ENCODE results near the gene CDK9. TPM values are rescaled to one million over a fixed set of nuclear protein-coding genes. Genes with fewer than 3 reads are reported as not detected.
A peak's percentile ranks its signal among the peaks of the same experiment; 100 is the strongest.

The CDK9 gene
- total and polyA plus RNA-seq, 2 of the 4 experiments (the other 2 are of a cell fraction) = 30.3 to 49.9 TPM

DNA sequence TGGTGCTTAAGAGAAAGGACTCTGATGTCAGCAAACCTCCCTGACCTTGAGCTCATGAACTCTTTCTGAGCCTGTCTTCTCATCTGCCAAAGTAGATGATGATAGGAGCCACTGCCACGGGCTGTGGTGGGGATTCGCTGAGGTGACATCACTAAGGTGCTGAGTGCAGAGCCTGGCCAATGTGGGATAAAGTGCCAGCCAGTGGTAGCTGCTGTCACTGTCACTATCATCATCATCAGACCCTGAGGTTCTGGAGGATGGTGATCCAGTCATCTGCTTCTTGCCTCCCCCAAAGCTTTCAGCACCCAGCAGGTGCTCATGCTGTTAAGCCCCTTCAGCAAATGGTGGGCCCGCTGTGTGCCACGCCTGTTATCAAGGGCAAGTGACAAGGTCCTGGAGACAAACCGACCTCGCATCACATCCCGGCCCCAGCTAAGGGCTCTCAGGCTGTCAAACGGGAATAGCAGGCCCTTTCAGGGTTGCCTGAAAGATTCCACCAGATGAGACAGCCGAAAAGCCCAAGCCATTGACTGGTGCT, 23.2 kb downstream of the CDK9 start:
- Histone ChIP-seq H4K20me1 (ENCODE audit: insufficient read depth, low read length) (peaks cover 14% of the 10 kb centered on the region), H3K79me1 (ENCODE audit: low read depth in 1 of 2, low read length in 2 of 2) (peaks cover 33 to 55% of the 10 kb centered on the region in 2 experiments), H3K4me3 (ENCODE audit: insufficient read depth, low read depth, low read length) (no peak overlapping the region), H3K36me3 (ENCODE audit: control insufficient read depth, insufficient read depth, low read length) (peaks cover 62% of the 10 kb centered on the region), H3K27me3 (ENCODE audit: control insufficient read depth, insufficient read depth, low read length) (no peaks in the 10 kb centered on the region), H3K14ac (replicated peaks; ENCODE audit: low read depth, low read length) (no peak overlapping the region), H3K9me1 (ENCODE audit: insufficient read depth, low read length) (peaks cover 6% of the 10 kb centered on the region; the same call in 1 of the 2 replicates), H3K4me1 (ENCODE audit: control insufficient read depth, insufficient read depth, low read length) (peaks cover 6% of the 10 kb centered on the region), H3K4me2 (ENCODE audit: low read depth, low read length) (no peak overlapping the region), H3K9ac (ENCODE audit: low read depth, low read length) (no peak overlapping the region), H2BK20ac (ENCODE audit: low read depth, low read length) (no peak overlapping the region), H3K27ac (ENCODE audit: insufficient read depth, low read length) (no peak overlapping the region), H3K23ac (ENCODE audit: low read depth, low read length) (no peak overlapping the region), H2AFZ (replicated peaks; ENCODE audit: low read length, poor library complexity) (no peak overlapping the region), H2BK120ac (ENCODE audit: low read depth, low read length) (no peak overlapping the region), H2AK5ac (ENCODE audit: low read depth, low read length) (no peak overlapping the region), H3K56ac (ENCODE audit: extremely low read depth, insufficient read depth, low read length) (no peak overlapping the region), H3K18ac (ENCODE audit: low read depth, low read length) (no peak overlapping the region), H3K9me3 (ENCODE audit: control insufficient read depth, insufficient read depth, low read length) (no peaks in the 10 kb centered on the region), H2AK9ac (replicated peaks; ENCODE audit: low read depth, low read length, poor library complexity) (peak overlapping the region; percentile 5), H2BK5ac (ENCODE audit: low read depth, low read length, poor library complexity, severe bottlenecking) (no peak overlapping the region), H2BK15ac (ENCODE audit: low read depth, low read length) (no peak overlapping the region), H4K8ac (ENCODE audit: low read depth in 2 of 2, low read length in 2 of 2) (no peak overlapping the region), H4K91ac (ENCODE audit: insufficient read depth, low read depth, low read length) (no peak overlapping the region), H3K4ac (ENCODE audit: low read depth, low read length) (no peak overlapping the region), H4K5ac (ENCODE audit: low read depth, low read length) (no peak overlapping the region)
- TF ChIP-seq, protein P1, sequence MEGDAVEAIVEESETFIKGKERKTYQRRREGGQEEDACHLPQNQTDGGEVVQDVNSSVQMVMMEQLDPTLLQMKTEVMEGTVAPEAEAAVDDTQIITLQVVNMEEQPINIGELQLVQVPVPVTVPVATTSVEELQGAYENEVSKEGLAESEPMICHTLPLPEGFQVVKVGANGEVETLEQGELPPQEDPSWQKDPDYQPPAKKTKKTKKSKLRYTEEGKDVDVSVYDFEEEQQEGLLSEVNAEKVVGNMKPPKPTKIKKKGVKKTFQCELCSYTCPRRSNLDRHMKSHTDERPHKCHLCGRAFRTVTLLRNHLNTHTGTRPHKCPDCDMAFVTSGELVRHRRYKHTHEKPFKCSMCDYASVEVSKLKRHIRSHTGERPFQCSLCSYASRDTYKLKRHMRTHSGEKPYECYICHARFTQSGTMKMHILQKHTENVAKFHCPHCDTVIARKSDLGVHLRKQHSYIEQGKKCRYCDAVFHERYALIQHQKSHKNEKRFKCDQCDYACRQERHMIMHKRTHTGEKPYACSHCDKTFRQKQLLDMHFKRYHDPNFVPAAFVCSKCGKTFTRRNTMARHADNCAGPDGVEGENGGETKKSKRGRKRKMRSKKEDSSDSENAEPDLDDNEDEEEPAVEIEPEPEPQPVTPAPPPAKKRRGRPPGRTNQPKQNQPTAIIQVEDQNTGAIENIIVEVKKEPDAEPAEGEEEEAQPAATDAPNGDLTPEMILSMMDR (conservative IDR thresholded peaks at IDR 0.05; ENCODE audit: low read depth, low read length) = no peak
- no peak for TF ChIP-seq MXI1 (IDR thresholded peaks at IDR 0.05; ENCODE audit: borderline replicate concordance, low read depth, low read length)
- no peak for TF ChIP-seq NFE2L2 (IDR thresholded peaks at IDR 0.05; ENCODE audit: low read depth, low read length)
- no peak for TF ChIP-seq RFX5 (IDR thresholded peaks at IDR 0.05; ENCODE audit: low read depth, low read length)
- TF ChIP-seq MAZ (IDR thresholded peaks at IDR 0.05; ENCODE audit: borderline replicate concordance, low read depth, low read length) = no peak
- no peak for TF ChIP-seq SMC3 (IDR thresholded peaks at IDR 0.05; ENCODE audit: low read depth, low read length)
- TF ChIP-seq, protein P2, sequence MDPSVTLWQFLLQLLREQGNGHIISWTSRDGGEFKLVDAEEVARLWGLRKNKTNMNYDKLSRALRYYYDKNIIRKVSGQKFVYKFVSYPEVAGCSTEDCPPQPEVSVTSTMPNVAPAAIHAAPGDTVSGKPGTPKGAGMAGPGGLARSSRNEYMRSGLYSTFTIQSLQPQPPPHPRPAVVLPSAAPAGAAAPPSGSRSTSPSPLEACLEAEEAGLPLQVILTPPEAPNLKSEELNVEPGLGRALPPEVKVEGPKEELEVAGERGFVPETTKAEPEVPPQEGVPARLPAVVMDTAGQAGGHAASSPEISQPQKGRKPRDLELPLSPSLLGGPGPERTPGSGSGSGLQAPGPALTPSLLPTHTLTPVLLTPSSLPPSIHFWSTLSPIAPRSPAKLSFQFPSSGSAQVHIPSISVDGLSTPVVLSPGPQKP (IDR thresholded peaks at IDR 0.05; ENCODE audit: borderline replicate concordance, low read depth, low read length) = no peak
- no peak for TF ChIP-seq RAD21 (IDR thresholded peaks at IDR 0.05; ENCODE audit: low read length)
- TF ChIP-seq BHLHE40 (IDR thresholded peaks at IDR 0.05; ENCODE audit: low read depth, low read length) = no peak
- no peak for TF ChIP-seq FOS (IDR thresholded peaks at IDR 0.05; ENCODE audit: low read depth, low read length)
- no peak for TF ChIP-seq CEBPB (IDR thresholded peaks at IDR 0.05; ENCODE audit: low read depth, low read length)
- TF ChIP-seq, protein P3, sequence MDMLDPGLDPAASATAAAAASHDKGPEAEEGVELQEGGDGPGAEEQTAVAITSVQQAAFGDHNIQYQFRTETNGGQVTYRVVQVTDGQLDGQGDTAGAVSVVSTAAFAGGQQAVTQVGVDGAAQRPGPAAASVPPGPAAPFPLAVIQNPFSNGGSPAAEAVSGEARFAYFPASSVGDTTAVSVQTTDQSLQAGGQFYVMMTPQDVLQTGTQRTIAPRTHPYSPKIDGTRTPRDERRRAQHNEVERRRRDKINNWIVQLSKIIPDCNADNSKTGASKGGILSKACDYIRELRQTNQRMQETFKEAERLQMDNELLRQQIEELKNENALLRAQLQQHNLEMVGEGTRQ (IDR thresholded peaks at IDR 0.05; ENCODE audit: low read depth, low read length) = no peak
- TF ChIP-seq MAFK (IDR thresholded peaks at IDR 0.05; ENCODE audit: low read depth, low read length) = no peak
- no peak for TF ChIP-seq RCOR1 (IDR thresholded peaks at IDR 0.05; ENCODE audit: insufficient replicate concordance, low read length)
- no peak for TF ChIP-seq POLR2A (IDR thresholded peaks at IDR 0.05; ENCODE audit: low read depth, low read length)
- TF ChIP-seq CHD1 (IDR thresholded peaks at IDR 0.05; ENCODE audit: low read depth, low read length) = no peak
- 73% methylated on average over 5 of the region's 9 CpGs; no CpG with 5 or more reads in 1 of the 2 experiments for WGBS, 2 experiments (ENCODE audit: extremely low coverage in 2 of 2, insufficient read length in 1 of 2)
- dilution Hi-C loops (cut with HindIII; ENCODE audit: low sequenced_read_pairs, unreplicated experiment) = no loop called here
- in situ Hi-C loops (cut with MboI; ENCODE audit: low sequenced_read_pairs) = no loop called here
- DNase-seq (no peak), ATAC-seq (ENCODE audit: low read depth) (no peak)
- ChIA-PET POLR2A (ENCODE audit: unreplicated experiment) (interaction anchor here (0.5 kb wide), 1 partner anchor 18 kb away, joined by 6 read pairs; no protein-coding TSS in a partner anchor), CTCF (interaction anchor here (0.6 kb wide), 1 partner anchor 357 kb away, joined by 4 read pairs; no protein-coding TSS in a partner anchor)
- intact Hi-C loops (cut with micrococcal nuclease) = no loop called here
- BruUV-seq (replicated peaks) = no TSS peak
